Activated T-cell treated with anti-CD3 and anti-CD28 coated beads, Interleukin-2, amount 50 U/mL, for 72 hours (primary cell): Measurements from ENCODE around the gene PRKG1. TPM values are rescaled to one million over a fixed set of nuclear protein-coding genes. Genes with fewer than 3 reads are reported as not detected.

ENCODE experiments used
- ATAC-seq, 2 donors: fragments of 150-1000 bp; cut with Tn5 transposase; replicated peaks in 1 of 2; 2 replicates each; pipeline ENCODE4 v1.10.0; 2021; ENCODE audit warnings: moderate library complexity in 2 of 2, mild to moderate bottlenecking in 1 of 2
- DNase-seq, 2 donors: peaks; one replicate each; pipeline ENCODE4 v3.0.0; 2021 to 2022; ENCODE audit warnings: mixed read lengths in 1 of 2
- H3K27ac Mint-ChIP-seq: one replicate; pipeline ENCODE4 v1.8.0; 2022; ENCODE audit warnings: mild to moderate bottlenecking, moderate library complexity, mixed read lengths
- H3K27me3 Mint-ChIP-seq: one replicate; pipeline ENCODE4 v1.8.0; 2022; ENCODE audit warnings: low read depth, mixed read lengths
- H3K36me3 Mint-ChIP-seq, 2 donors: one replicate each; pipeline ENCODE4 v1.8.0; 2022; ENCODE audit warnings: mixed read lengths in 2 of 2, mild to moderate bottlenecking in 1 of 2; ENCODE audit not compliant: insufficient read depth in 2 of 2
- H3K4me1 Mint-ChIP-seq: one replicate; pipeline ENCODE4 v1.8.0; 2022; ENCODE audit warnings: low read depth, mixed read lengths
- H3K4me3 Mint-ChIP-seq, 2 donors: one replicate each; pipeline ENCODE4 v1.8.0; 2022; ENCODE audit warnings: mild to moderate bottlenecking in 2 of 2, mixed read lengths in 2 of 2, moderate library complexity in 2 of 2
- H3K9me3 Mint-ChIP-seq, 2 donors: one replicate each; pipeline ENCODE4 v1.8.0; 2022; ENCODE audit warnings: mixed read lengths in 2 of 2
- total RNA-seq, 2 donors: library from RNA; stranded (reverse); gene quantifications; one replicate each; pipeline ENCODE4 v1.2.3, GENCODE V29; 2022

PRKG1 gene
- total RNA-seq, 2 donors from 2014 or later = not detected

- peaks cover 0 to 1% of the 10 kb centered on the region in 2 donors for H3K9me3 Mint-ChIP-seq
- no peak for ATAC-seq
- no peak overlapping the region for H3K4me3 Mint-ChIP-seq
- no peak overlapping the region for H3K27ac Mint-ChIP-seq
- H3K4me1 Mint-ChIP-seq = no peaks in the 10 kb centered on the region
- H3K27me3 Mint-ChIP-seq = no peaks in the 10 kb centered on the region
- H3K36me3 Mint-ChIP-seq = no peaks in the 10 kb centered on the region
- no peak for DNase-seq
Measured at GRCh38 chr10:52347327-52347667, 1273.0 kb downstream of the PRKG1 start.

Other genes starting within 250 kb of the PRKG1 start
- not detected for gene A1CF, start 188.9 kb upstream of the PRKG1 start, total RNA-seq